Ascending aorta (tissue), 2 donors: ENCODE measurements around the gene MED16. TPM values are rescaled to one million over a fixed set of nuclear protein-coding genes. Genes with fewer than 3 reads are reported as not detected.

Experiments
- DNase-seq, 2 donors: peaks; one replicate each; pipeline ENCODE4 v3.0.0-alpha.2; 2019; ENCODE audit warnings: low spot score in 2 of 2
- H3K27ac ChIP-seq, 2 donors: fragments of 200-600 bp; sonication (generic); one replicate each; pipeline ENCODE4 v1.5.1; 2016 to 2017; ENCODE audit warnings: mild to moderate bottlenecking in 1 of 2
- H3K27me3 ChIP-seq: fragments of 200-600 bp; sonication (generic); one replicate; pipeline ENCODE4 v1.5.1; 2017
- H3K36me3 ChIP-seq, 2 donors: fragments of 200-600 bp; sonication (generic); one replicate each; pipeline ENCODE4 v1.5.1; 2016
- H3K4me1 ChIP-seq, 2 donors: fragments of 200-600 bp; sonication (generic); one replicate each; pipeline ENCODE4 v1.5.1; 2016 to 2017; ENCODE audit warnings: mild to moderate bottlenecking in 1 of 2
- H3K4me3 ChIP-seq, 2 donors: fragments of 200-600 bp; sonication (generic); one replicate each; pipeline ENCODE4 v1.5.1; 2016 to 2017; ENCODE audit warnings: mild to moderate bottlenecking in 1 of 2
- H3K9me3 ChIP-seq, 2 donors: fragments of 200-600 bp; sonication (generic); one replicate each; pipeline ENCODE4 v1.5.1; 2016
- CTCF ChIP-seq, 3 experiments: fragments of 200-600 bp in 2 of 3; fragments of 450-650 bp in 1 of 3; sonication (generic) in 2 of 3; IDR thresholded peaks; one replicate each; pipeline ENCODE4 v1.5.1; 2016 to 2019; ENCODE audit warnings: antibody characterized with exemption in 3 of 3, mild to moderate bottlenecking in 1 of 3, moderate library complexity in 1 of 3
- intact Hi-C: fragments of 100-400 bp; cut with DNase I; formaldehyde crosslinking; loops from one replicate; pipeline ENCODE4 v1.15.1; 2023
- total RNA-seq: library from RNA; depleted of rRNA; stranded (reverse); fragments of >200 nt; gene quantifications from one replicate; pipeline ENCODE4 v1.1.0, GENCODE V29; 2016

MED16 gene
- total RNA-seq, 1 donor from 2014 or later, result 73.2 TPM

DNA sequence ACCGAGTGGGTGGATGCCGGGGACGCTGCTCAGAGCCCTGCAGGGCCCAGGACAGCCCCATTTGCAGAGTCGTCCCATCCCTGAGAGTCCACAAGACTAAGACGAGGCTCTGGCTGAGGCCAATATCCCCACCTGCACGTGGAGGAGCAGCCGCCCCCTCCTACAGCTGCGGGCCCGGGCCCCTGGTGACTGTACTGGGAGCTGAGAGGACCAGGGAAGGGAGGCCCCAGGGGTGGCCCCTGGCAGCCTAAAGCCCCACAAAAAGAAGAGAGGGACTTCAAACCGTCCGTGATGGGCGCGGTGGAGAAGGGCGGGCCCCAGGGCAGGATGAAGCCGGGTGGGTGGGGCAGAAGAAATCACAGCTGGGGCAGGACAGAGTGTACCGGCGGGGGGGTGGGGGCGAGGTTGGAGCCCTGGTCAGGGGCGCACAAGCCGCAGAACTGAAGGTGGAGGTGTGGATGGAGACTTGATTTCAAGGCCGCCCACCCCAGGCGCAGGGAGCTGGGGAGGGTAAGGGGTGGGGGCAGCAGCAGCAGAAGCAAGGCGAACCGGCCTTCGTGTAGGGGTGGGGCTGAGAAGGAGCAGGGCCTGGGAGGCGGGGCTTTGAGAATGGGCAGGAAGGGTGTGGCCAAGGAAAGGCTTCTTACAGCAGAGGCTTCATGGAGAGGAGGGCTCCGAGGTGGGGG, 20.6 kb downstream of the MED16 start:
- Histone ChIP-seq H3K4me3 (no peak overlapping the region), H3K27ac (peak overlapping the region; percentile 10 to 43), H3K36me3 (peaks cover 65 to 74% of the 10 kb centered on the region in 2 donors), H3K4me1 (peaks cover 4 to 9% of the 10 kb centered on the region in 2 donors), H3K27me3 (no peaks in the 10 kb centered on the region), H3K9me3 (no peaks in the 10 kb centered on the region)
- no peak for DNase-seq
- intact Hi-C loops, result no loop called here
- TF ChIP-seq CTCF (IDR thresholded peaks at IDR 0.05), result no peak

DNA sequence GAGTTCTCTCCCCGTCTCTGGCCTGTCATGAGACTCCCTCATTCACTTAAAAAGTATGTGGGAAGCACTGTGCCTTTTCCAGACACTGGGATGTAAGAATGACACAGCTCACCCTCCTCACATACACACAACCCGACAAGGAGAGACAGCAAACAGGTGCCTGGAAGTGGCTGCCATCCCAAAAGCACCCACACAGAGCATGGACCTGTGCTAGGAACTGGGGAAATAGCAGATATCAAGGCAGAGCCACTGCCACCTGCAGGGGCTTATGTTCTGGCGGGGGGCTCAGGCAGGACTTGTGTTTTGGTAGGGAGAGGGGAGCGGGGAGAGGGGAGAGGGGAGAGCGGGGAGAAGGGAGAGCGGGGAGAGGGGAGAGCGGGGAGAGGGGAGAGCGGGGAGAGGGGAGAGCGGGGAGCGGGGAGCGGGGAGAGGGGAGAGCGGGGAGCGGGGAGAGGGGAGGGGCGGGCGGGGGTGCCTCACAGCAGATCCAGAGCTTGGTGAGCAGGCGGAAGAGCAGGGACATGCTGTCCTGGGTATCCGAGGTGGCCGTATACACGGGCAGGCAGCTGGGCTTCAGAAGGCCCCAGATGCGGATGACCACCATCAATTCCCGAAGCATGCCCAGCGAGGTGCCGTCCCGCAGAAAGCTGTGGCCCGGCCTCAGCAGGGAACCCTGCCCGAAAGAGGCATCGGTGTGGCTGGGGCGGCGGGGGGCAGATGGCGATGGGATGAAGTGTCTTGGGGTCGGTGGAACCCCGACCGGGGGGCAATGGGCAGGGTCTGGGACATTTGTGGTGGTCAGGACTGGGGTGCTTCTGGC, 21.3 kb downstream of the MED16 start:
- no peak for DNase-seq
- Histone ChIP-seq H3K36me3 (peaks cover 58 to 71% of the 10 kb centered on the region in 2 donors), H3K9me3 (no peaks in the 10 kb centered on the region), H3K4me1 (peaks cover 4 to 9% of the 10 kb centered on the region in 2 donors), H3K27me3 (no peaks in the 10 kb centered on the region), H3K4me3 (no peak overlapping the region), H3K27ac (peak overlapping the region in 1 of 2 donors; percentile 43)
- intact Hi-C loops, result no loop called here
- no peak for TF ChIP-seq CTCF (IDR thresholded peaks at IDR 0.05)

- DNase-seq, result no peak
- Histone ChIP-seq H3K27me3 (no peaks in the 10 kb centered on the region), H3K9me3 (no peaks in the 10 kb centered on the region), H3K27ac (no peak overlapping the region), H3K4me3 (no peak overlapping the region), H3K4me1 (peaks cover 4 to 9% of the 10 kb centered on the region in 2 donors), H3K36me3 (peaks cover 51 to 65% of the 10 kb centered on the region in 2 donors)
- intact Hi-C loops, result no loop called here
- no peak for TF ChIP-seq CTCF (IDR thresholded peaks at IDR 0.05)
These were observed 22.0 kb downstream of the MED16 start for GRCh38 chr19:870963-871401.

- Histone ChIP-seq H3K4me1 (peaks cover 4 to 9% of the 10 kb centered on the region in 2 donors), H3K27ac (peak overlapping the region; percentile 88 to 89), H3K4me3 (no peak overlapping the region), H3K36me3 (peaks cover 45 to 58% of the 10 kb centered on the region in 2 donors), H3K27me3 (no peaks in the 10 kb centered on the region), H3K9me3 (no peaks in the 10 kb centered on the region)
- intact Hi-C loops, result no loop called here
- no peak for TF ChIP-seq CTCF (IDR thresholded peaks at IDR 0.05)
- DNase-seq, result no peak
These were observed 22.7 kb downstream of the MED16 start for GRCh38 chr19:870314-870713.

- peak; percentile 33 to 92 for DNase-seq
- intact Hi-C loops, result loop anchor here (2.0 to 10.0 kb wide), 2 partner anchors 23 to 95 kb away; partner anchors contain the start of genes MED16 and RNU6-9
- Histone ChIP-seq H3K9me3 (no peaks in the 10 kb centered on the region), H3K4me1 (peaks cover 4 to 9% of the 10 kb centered on the region in 2 donors), H3K36me3 (peaks cover 42 to 50% of the 10 kb centered on the region in 2 donors), H3K4me3 (no peak overlapping the region), H3K27ac (peak overlapping the region; percentile 88 to 89), H3K27me3 (no peaks in the 10 kb centered on the region)
- TF ChIP-seq CTCF (IDR thresholded peaks at IDR 0.05), result no peak
These were observed 23.5 kb downstream of the MED16 start for GRCh38 chr19:869245-870177.
